ENCODE data around the gene ST6GALNAC6.

Gene ST6GALNAC6

GRCh38 chr9:127912296-127912695, 12.9 kb upstream of the ST6GALNAC6 start:
- no peak for TF ChIP-seq FOXP2 (optimal IDR thresholded peaks at IDR 0.05; ENCODE audit: borderline replicate concordance, extremely low read depth, extremely low read length, insufficient read depth)

GRCh38 chr9:127910613-127911205, 11.3 kb upstream of the ST6GALNAC6 start:
- TF ChIP-seq REST (IDR thresholded peaks at IDR 0.05; ENCODE audit: insufficient read depth in 1 of 2, low read depth in 2 of 2, low read length in 2 of 2): no peak
- TF ChIP-seq POLR2AphosphoS5 (IDR thresholded peaks at IDR 0.05; ENCODE audit: low read depth, low read length): no peak
- no peak for TF ChIP-seq FOXP2 (optimal IDR thresholded peaks at IDR 0.05; ENCODE audit: borderline replicate concordance, extremely low read depth, extremely low read length, insufficient read depth)
- TF ChIP-seq SIN3A (IDR thresholded peaks at IDR 0.05; ENCODE audit: borderline replicate concordance, insufficient read depth, low read length): no peak
- no peak for TF ChIP-seq TAF1 (IDR thresholded peaks at IDR 0.05; ENCODE audit: borderline replicate concordance, insufficient read depth, low read length)

- no peak for TF ChIP-seq TAF1 (IDR thresholded peaks at IDR 0.05; ENCODE audit: borderline replicate concordance, insufficient read depth, low read length)
- no peak for TF ChIP-seq SIN3A (IDR thresholded peaks at IDR 0.05; ENCODE audit: borderline replicate concordance, insufficient read depth, low read length)
- no peak for TF ChIP-seq REST (IDR thresholded peaks at IDR 0.05; ENCODE audit: insufficient read depth in 1 of 2, low read depth in 2 of 2, low read length in 2 of 2)
- TF ChIP-seq POLR2AphosphoS5 (IDR thresholded peaks at IDR 0.05; ENCODE audit: low read depth, low read length): no peak
- no peak for TF ChIP-seq FOXP2 (optimal IDR thresholded peaks at IDR 0.05; ENCODE audit: borderline replicate concordance, extremely low read depth, extremely low read length, insufficient read depth)
Measured at GRCh38 chr9:127909839-127910273, 10.5 kb upstream of the ST6GALNAC6 start.

- no peak for TF ChIP-seq FOXP2 (optimal IDR thresholded peaks at IDR 0.05; ENCODE audit: borderline replicate concordance, extremely low read depth, extremely low read length, insufficient read depth)
- TF ChIP-seq TAF1 (IDR thresholded peaks at IDR 0.05; ENCODE audit: borderline replicate concordance, insufficient read depth, low read length): no peak
- no peak for TF ChIP-seq POLR2AphosphoS5 (IDR thresholded peaks at IDR 0.05; ENCODE audit: low read depth, low read length)
- TF ChIP-seq SIN3A (IDR thresholded peaks at IDR 0.05; ENCODE audit: borderline replicate concordance, insufficient read depth, low read length): no peak
Measured at GRCh38 chr9:127908660-127908926, 9.2 kb upstream of the ST6GALNAC6 start.

- TF ChIP-seq TAF1 (IDR thresholded peaks at IDR 0.05; ENCODE audit: borderline replicate concordance, insufficient read depth, low read length) (no peak), FOXP2 (optimal IDR thresholded peaks at IDR 0.05; ENCODE audit: borderline replicate concordance, extremely low read depth, extremely low read length, insufficient read depth) (no peak), REST (IDR thresholded peaks at IDR 0.05; ENCODE audit: insufficient read depth in 1 of 2, low read depth in 2 of 2, low read length in 2 of 2) (no peak), POLR2AphosphoS5 (IDR thresholded peaks at IDR 0.05; ENCODE audit: low read depth, low read length) (no peak), SIN3A (IDR thresholded peaks at IDR 0.05; ENCODE audit: borderline replicate concordance, insufficient read depth, low read length) (no peak)
Measured at GRCh38 chr9:127907867-127908659, 8.7 kb upstream of the ST6GALNAC6 start.

- no peak for TF ChIP-seq FOXP2 (optimal IDR thresholded peaks at IDR 0.05; ENCODE audit: borderline replicate concordance, extremely low read depth, extremely low read length, insufficient read depth)
- TF ChIP-seq SIN3A (IDR thresholded peaks at IDR 0.05; ENCODE audit: borderline replicate concordance, insufficient read depth, low read length): no peak
- TF ChIP-seq REST (IDR thresholded peaks at IDR 0.05; ENCODE audit: insufficient read depth in 1 of 2, low read depth in 2 of 2, low read length in 2 of 2): no peak
- no peak for TF ChIP-seq POLR2AphosphoS5 (IDR thresholded peaks at IDR 0.05; ENCODE audit: low read depth, low read length)
- no peak for TF ChIP-seq TAF1 (IDR thresholded peaks at IDR 0.05; ENCODE audit: borderline replicate concordance, insufficient read depth, low read length)
Measured at GRCh38 chr9:127905788-127906191, 6.4 kb upstream of the ST6GALNAC6 start.
